ENCODE measurements around the gene RPRD2. TPM values are rescaled to one million over a fixed set of nuclear protein-coding genes. Genes with fewer than 3 reads are reported as not detected.
"Not testable (repeated sequence)": the region's sequence is repeated elsewhere in the genome, so short reads cannot be mapped to it uniquely, and the experiment has no call there.

The RPRD2 gene
- total RNA-seq, 1 experiment from 2014 or later, result 8.0 TPM

GRCh38 chr1:150388241-150388640, 24.3 kb downstream of the RPRD2 start:
- no peak for DNase-seq (ENCODE audit: low spot score)

GRCh38 chr1:150389650-150390049, 25.7 kb downstream of the RPRD2 start:
- no peak for DNase-seq (ENCODE audit: low spot score)

- DNase-seq (ENCODE audit: low spot score), result no peak
These were observed 28.7 kb downstream of the RPRD2 start for GRCh38 chr1:150392627-150393026.

- not testable (repeated sequence) for DNase-seq (ENCODE audit: low spot score)
These were observed 31.2 kb downstream of the RPRD2 start for GRCh38 chr1:150395115-150395514.

GRCh38 chr1:150397392-150398032, 33.6 kb downstream of the RPRD2 start:
- DNase-seq (ENCODE audit: low spot score), result no peak

- no peak for DNase-seq (ENCODE audit: low spot score)
These were observed 40.5 kb downstream of the RPRD2 start for GRCh38 chr1:150404465-150404864.

- no peak for DNase-seq (ENCODE audit: low spot score)
These were observed 41.7 kb downstream of the RPRD2 start for GRCh38 chr1:150405660-150406059.

GRCh38 chr1:150406483-150406882, 42.5 kb downstream of the RPRD2 start:
- no peak for DNase-seq (ENCODE audit: low spot score)

GRCh38 chr1:150407330-150407729, 43.4 kb downstream of the RPRD2 start:
- DNase-seq (ENCODE audit: low spot score), result no peak

GRCh38 chr1:150408800-150409199, 44.9 kb downstream of the RPRD2 start:
- no peak for DNase-seq (ENCODE audit: low spot score)

GRCh38 chr1:150409504-150410362, 45.8 kb downstream of the RPRD2 start:
- DNase-seq (ENCODE audit: low spot score), result peak; percentile 14

- peak; percentile 45 for DNase-seq (ENCODE audit: low spot score)
These were observed 46.7 kb downstream of the RPRD2 start for GRCh38 chr1:150410582-150411101.

GRCh38 chr1:150414592-150414991, 50.6 kb downstream of the RPRD2 start:
- DNase-seq (ENCODE audit: low spot score), result no peak

GRCh38 chr1:150415800-150416199, 51.9 kb downstream of the RPRD2 start:
- DNase-seq (ENCODE audit: low spot score), result no peak

- no peak for DNase-seq (ENCODE audit: low spot score)
These were observed 56.8 kb downstream of the RPRD2 start for GRCh38 chr1:150420560-150421265.

GRCh38 chr1:150422541-150422940, 58.6 kb downstream of the RPRD2 start:
- no peak for DNase-seq (ENCODE audit: low spot score)

GRCh38 chr1:150429805-150430204, 65.9 kb downstream of the RPRD2 start:
- peak; percentile 41 for DNase-seq (ENCODE audit: low spot score)

- no peak for DNase-seq (ENCODE audit: low spot score)
These were observed 77.2 kb downstream of the RPRD2 start for GRCh38 chr1:150441121-150441520.

GRCh38 chr1:150444232-150444631, 80.3 kb downstream of the RPRD2 start:
- no peak for DNase-seq (ENCODE audit: low spot score)

GRCh38 chr1:150456146-150456647, 92.2 kb downstream of the RPRD2 start:
- DNase-seq (ENCODE audit: low spot score), result no peak

- peak; percentile 74 for DNase-seq (ENCODE audit: low spot score)
These were observed 100.5 kb downstream of the RPRD2 start for GRCh38 chr1:150464422-150464826.

GRCh38 chr1:150466964-150467363, 103.0 kb downstream of the RPRD2 start:
- no peak for DNase-seq (ENCODE audit: low spot score)

Measured in HT-29 (cell line).